DND-41 (cell line): ENCODE results near the gene RALGPS2.

Source experiments
- ATAC-seq: fragments of 200-7000 bp; cut with Tn5 transposase; 3 replicates; pipeline ENCODE4 v1.9.1; 2021; ENCODE audit warnings: low read depth; ENCODE audit not compliant: insufficient read depth
- DNase-seq: peaks from one replicate; pipeline ENCODE4 v3.0.0-alpha.2; 2020
- H2AFZ ChIP-seq: 2 replicates; pipeline ENCODE4 v1.6.0; 2012; ENCODE audit warnings: low read depth, low read length
- H3K27ac ChIP-seq: 2 replicates; pipeline ENCODE4 v1.5.1; 2012; ENCODE audit warnings: low read length, inconsistent platforms
- H3K27me3 ChIP-seq: fragments of 200-600 bp; sonication (generic); 2 replicates; pipeline ENCODE4 v1.6.0; 2012; ENCODE audit warnings: low read length, mild to moderate bottlenecking, inconsistent platforms; ENCODE audit not compliant: insufficient read depth, poor library complexity
- H3K36me3 ChIP-seq: 2 replicates; pipeline ENCODE4 v1.5.1; 2012; ENCODE audit warnings: low read length, inconsistent platforms; ENCODE audit not compliant: insufficient read depth
- H3K4me1 ChIP-seq: 2 replicates; pipeline ENCODE4 v1.5.1; 2012; ENCODE audit warnings: mild to moderate bottlenecking, low read length; ENCODE audit not compliant: insufficient read depth
- H3K4me2 ChIP-seq: 2 replicates; pipeline ENCODE4 v1.6.0; 2012; ENCODE audit warnings: mild to moderate bottlenecking, moderate library complexity, low read length, inconsistent platforms; ENCODE audit not compliant: insufficient read depth
- H3K4me3 ChIP-seq, 2 experiments: fragments of 200-600 bp in 1 of 2; shearing (Covaris generic) in 1 of 2; 2 replicates each; pipeline ENCODE4 v1.5.1; 2012 to 2016; ENCODE audit warnings: inconsistent platforms in 2 of 2, low read length in 2 of 2, mild to moderate bottlenecking in 2 of 2, low read depth in 1 of 2, moderate library complexity in 1 of 2
- H3K79me2 ChIP-seq: 2 replicates; pipeline ENCODE4 v1.6.0; 2012; ENCODE audit warnings: low read length, inconsistent platforms; ENCODE audit not compliant: insufficient read depth
- H3K9ac ChIP-seq: 2 replicates; pipeline ENCODE4 v1.6.0; 2012; ENCODE audit warnings: low read depth, mild to moderate bottlenecking, inconsistent platforms, low read length, moderate library complexity
- H3K9me3 ChIP-seq: 2 replicates; pipeline ENCODE4 v1.5.1; 2012; ENCODE audit warnings: low read length, moderate library complexity, mild to moderate bottlenecking, inconsistent platforms; ENCODE audit not compliant: insufficient read depth, severe bottlenecking
- H4K20me1 ChIP-seq: 2 replicates; pipeline ENCODE4 v1.6.0; 2012; ENCODE audit warnings: low read length; ENCODE audit not compliant: insufficient read depth
- EZH2 ChIP-seq: IDR thresholded peaks from 3 replicates; pipeline ENCODE4 v1.6.1; 2012; ENCODE audit warnings: borderline replicate concordance, low read depth, mild to moderate bottlenecking, moderate library complexity, low read length, inconsistent platforms; ENCODE audit not compliant: severe bottlenecking
- TF ChIP-seq, protein P1 (sequence below): IDR thresholded peaks from 2 replicates; pipeline ENCODE4 v1.5.1; 2012; ENCODE audit warnings: borderline replicate concordance, low read length, moderate library complexity, mild to moderate bottlenecking; ENCODE audit not compliant: poor library complexity, severe bottlenecking; ENCODE audit errors: extremely low read depth

RALGPS2 gene

DNA sequence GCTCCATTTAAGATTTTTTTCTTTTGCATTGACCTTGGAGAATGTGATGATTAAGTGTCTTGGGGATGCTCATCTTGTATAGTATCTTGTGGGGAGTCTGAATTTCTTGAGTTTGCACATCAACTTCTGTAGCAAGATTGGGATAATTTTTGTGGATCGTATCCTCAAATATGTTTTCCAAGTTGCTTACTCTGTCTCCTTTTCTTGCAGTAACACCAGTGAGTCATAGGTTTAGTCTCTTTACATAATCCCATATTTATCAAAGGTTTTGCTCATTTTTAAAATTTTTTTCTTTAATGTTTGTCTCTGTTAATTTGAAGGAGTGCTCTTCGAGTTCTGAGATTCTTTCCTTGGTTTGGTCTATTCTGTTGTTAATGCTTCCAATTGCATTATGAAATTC is 187.6 kb downstream of the RALGPS2 start:
- H3K27ac ChIP-seq: no peak overlapping the region
- no peak overlapping the region for H3K9ac ChIP-seq
- DNase-seq (no peak), ATAC-seq (no peak)
- TF ChIP-seq, protein P1, sequence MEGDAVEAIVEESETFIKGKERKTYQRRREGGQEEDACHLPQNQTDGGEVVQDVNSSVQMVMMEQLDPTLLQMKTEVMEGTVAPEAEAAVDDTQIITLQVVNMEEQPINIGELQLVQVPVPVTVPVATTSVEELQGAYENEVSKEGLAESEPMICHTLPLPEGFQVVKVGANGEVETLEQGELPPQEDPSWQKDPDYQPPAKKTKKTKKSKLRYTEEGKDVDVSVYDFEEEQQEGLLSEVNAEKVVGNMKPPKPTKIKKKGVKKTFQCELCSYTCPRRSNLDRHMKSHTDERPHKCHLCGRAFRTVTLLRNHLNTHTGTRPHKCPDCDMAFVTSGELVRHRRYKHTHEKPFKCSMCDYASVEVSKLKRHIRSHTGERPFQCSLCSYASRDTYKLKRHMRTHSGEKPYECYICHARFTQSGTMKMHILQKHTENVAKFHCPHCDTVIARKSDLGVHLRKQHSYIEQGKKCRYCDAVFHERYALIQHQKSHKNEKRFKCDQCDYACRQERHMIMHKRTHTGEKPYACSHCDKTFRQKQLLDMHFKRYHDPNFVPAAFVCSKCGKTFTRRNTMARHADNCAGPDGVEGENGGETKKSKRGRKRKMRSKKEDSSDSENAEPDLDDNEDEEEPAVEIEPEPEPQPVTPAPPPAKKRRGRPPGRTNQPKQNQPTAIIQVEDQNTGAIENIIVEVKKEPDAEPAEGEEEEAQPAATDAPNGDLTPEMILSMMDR: no peak
- TF ChIP-seq EZH2: no peak
- no peak overlapping the region for H2AFZ ChIP-seq
- H3K79me2 ChIP-seq: no peaks in the 10 kb centered on the region
- H3K4me3 ChIP-seq: no peak overlapping the region
- no peaks in the 10 kb centered on the region for H3K4me1 ChIP-seq
- no peaks in the 10 kb centered on the region for H3K9me3 ChIP-seq
- no peaks in the 10 kb centered on the region for H4K20me1 ChIP-seq
- H3K36me3 ChIP-seq: peaks cover 33% of the 10 kb centered on the region
- no peaks in the 10 kb centered on the region for H3K27me3 ChIP-seq
- H3K4me2 ChIP-seq: no peak overlapping the region

DNA sequence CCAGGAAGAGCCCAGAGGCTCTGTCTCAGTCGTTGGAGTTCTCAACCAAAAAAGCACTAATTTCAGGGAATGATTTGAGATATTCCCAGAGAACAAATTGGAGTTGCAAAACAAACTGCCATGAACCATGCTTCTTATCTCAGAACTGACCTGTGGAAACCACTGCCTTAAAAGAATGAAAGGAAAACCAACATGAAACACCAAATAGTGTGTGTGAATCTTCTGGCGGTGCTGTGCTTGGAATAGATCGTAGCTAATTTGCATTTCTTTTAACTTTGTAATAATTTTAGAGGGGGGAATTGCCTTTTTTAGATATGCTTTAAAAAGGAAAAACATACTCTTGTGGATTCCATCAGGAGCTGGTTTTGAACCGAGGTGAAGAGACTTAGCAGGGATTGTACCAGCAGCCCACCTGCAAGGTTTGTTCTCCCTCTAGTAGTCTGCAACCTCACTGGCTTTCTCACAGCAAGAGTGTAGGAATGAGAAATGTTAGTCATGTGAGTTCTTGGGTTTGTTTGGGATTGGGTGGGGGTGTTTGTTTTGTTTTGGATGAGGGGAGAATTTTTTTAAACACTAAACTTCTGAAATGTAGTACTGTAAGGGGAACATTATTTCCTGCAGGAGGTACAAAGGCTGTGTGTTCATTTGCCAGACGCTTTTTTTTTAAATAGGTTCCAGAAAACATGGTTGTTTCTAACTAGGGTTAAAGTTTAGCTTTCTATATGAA is 191.6 kb downstream of the RALGPS2 start:
- Histone ChIP-seq H3K36me3 (peaks cover 22% of the 10 kb centered on the region), H3K9ac (no peak overlapping the region), H3K4me2 (no peak overlapping the region), H3K4me1 (no peaks in the 10 kb centered on the region), H2AFZ (no peak overlapping the region), H3K9me3 (no peaks in the 10 kb centered on the region), H3K27ac (no peak overlapping the region), H3K4me3 (no peak overlapping the region), H3K79me2 (no peaks in the 10 kb centered on the region), H3K27me3 (no peaks in the 10 kb centered on the region), H4K20me1 (no peaks in the 10 kb centered on the region)
- TF ChIP-seq EZH2: no peak
- TF ChIP-seq, protein P1: no peak
- ATAC-seq (no peak), DNase-seq (no peak)

DNA sequence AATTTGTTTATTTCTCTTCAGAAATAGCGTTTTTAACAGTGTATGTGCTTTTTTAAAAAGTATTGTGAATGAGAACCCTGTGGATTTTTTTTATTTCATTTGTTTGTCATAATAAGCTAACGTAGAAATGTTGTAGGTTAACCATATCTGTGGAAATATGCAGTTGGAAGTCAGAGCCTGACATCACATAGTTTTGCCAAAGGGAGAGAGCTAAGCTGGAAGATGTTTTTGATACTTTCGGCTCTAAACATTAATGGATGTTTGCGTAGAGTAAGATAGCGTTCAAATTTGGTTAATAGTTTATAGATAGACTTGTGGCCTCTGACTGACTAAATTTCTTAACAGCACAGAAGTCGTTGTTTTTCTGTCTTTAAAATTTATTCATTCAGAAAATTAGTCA is 193.3 kb downstream of the RALGPS2 start:
- Histone ChIP-seq H3K4me1 (no peaks in the 10 kb centered on the region), H3K4me3 (no peak overlapping the region), H3K9me3 (no peaks in the 10 kb centered on the region), H3K36me3 (peaks cover 21% of the 10 kb centered on the region), H4K20me1 (no peaks in the 10 kb centered on the region), H3K4me2 (no peak overlapping the region), H3K27me3 (no peaks in the 10 kb centered on the region), H3K9ac (no peak overlapping the region), H2AFZ (no peak overlapping the region), H3K27ac (no peak overlapping the region), H3K79me2 (no peaks in the 10 kb centered on the region)
- TF ChIP-seq, protein P1: no peak
- no peak for TF ChIP-seq EZH2
- no peak for DNase-seq
- no peak for ATAC-seq

DNA sequence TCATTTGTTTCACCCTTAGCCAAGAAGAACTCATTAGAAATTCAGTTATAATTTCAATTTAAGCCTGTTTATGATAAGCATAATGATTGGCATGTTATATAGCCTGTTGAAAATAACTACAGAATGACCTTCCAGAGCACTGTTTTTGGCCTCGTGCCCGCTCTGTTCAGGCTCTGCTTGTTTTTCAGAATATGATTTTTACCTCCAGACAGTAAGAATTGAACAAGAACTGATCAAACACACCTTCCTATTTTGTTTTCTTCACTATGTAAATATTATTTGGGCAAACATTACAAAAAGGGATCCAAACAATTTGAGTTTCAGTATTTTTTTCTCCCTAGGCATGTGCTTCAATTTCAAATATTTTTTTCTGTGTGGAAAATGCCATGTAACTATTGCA is 193.9 kb downstream of the RALGPS2 start:
- Histone ChIP-seq H3K4me1 (no peaks in the 10 kb centered on the region), H3K79me2 (no peaks in the 10 kb centered on the region), H3K36me3 (peaks cover 14% of the 10 kb centered on the region), H3K4me3 (no peak overlapping the region), H3K4me2 (no peak overlapping the region), H3K9ac (no peak overlapping the region), H4K20me1 (no peaks in the 10 kb centered on the region), H3K9me3 (no peaks in the 10 kb centered on the region), H2AFZ (no peak overlapping the region), H3K27ac (no peak overlapping the region), H3K27me3 (no peaks in the 10 kb centered on the region)
- ATAC-seq (no peak), DNase-seq (no peak)
- TF ChIP-seq, protein P1: no peak
- no peak for TF ChIP-seq EZH2
